Esophagus squamous epithelium (tissue), 5 donors: ENCODE data around the gene HS1BP3. TPM values are rescaled to one million over a fixed set of nuclear protein-coding genes. Genes with fewer than 3 reads are reported as not detected.

Source experiments
- DNase-seq: peaks from one replicate; lab custom pipeline; 2025; lab: John Stamatoyannopoulos, UW
- H3K27ac ChIP-seq, 4 donors: fragments of 200-600 bp; sonication (generic); one replicate each; pipeline ENCODE4 v1.5.1; 2016 to 2019; ENCODE audit warnings: mild to moderate bottlenecking in 1 of 4
- H3K27me3 ChIP-seq, 4 donors: fragments of 200-600 bp; sonication (generic); 1 replicate in 3 of 4; 2 replicates in 1 of 4; pipeline versions ENCODE4 v1.5.1 to v1.6.0; 2017 to 2021; ENCODE audit warnings: antibody characterized with exemption in 1 of 4
- H3K36me3 ChIP-seq, 3 donors: fragments of 200-600 bp; sonication (generic); one replicate each; pipeline ENCODE4 v1.5.1; 2016 to 2019
- H3K4me1 ChIP-seq, 3 donors: fragments of 200-600 bp; sonication (generic); one replicate each; pipeline ENCODE4 v1.5.1; 2017 to 2019
- H3K4me3 ChIP-seq, 4 donors: fragments of 200-600 bp; sonication (generic); 1 replicate in 3 of 4; 2 replicates in 1 of 4; pipeline ENCODE4 v1.5.1; 2016 to 2019; ENCODE audit warnings: mild to moderate bottlenecking in 2 of 4, moderate library complexity in 1 of 4
- H3K9me3 ChIP-seq, 3 donors: fragments of 200-600 bp; sonication (generic); one replicate each; pipeline ENCODE4 v1.5.1; 2016 to 2019
- POLR2A ChIP-seq, 4 donors: fragments of 450-650 bp; IDR thresholded peaks; one replicate each; pipeline ENCODE4 v1.6.1; 2017; ENCODE audit warnings: antibody characterized with exemption in 4 of 4, mild to moderate bottlenecking in 4 of 4, moderate library complexity in 3 of 4
- WGBS, 2 donors: methylation state at CpG; one replicate each; pipeline ENCODE4 v1.1.5; 2018; 5-methylcytosine and 5-hydroxymethylcytosine counted together
- intact Hi-C: fragments of 100-400 bp; cut with DNase I; formaldehyde crosslinking; loops from one replicate; pipeline ENCODE4 v1.15.0; 2022
- total RNA-seq, 4 donors: library from RNA; depleted of rRNA; stranded (reverse); fragments of >200 nt; gene quantifications; one replicate each; pipeline ENCODE4 v1.1.0, GENCODE V29; 2016
- TF ChIP-seq, protein P1 (sequence below), 6 experiments: fragments of 450-650 bp in 4 of 6; fragments of 200-600 bp in 2 of 6; sonication (generic) in 2 of 6; IDR thresholded peaks; one replicate each; pipeline ENCODE4 v1.5.1; 2016 to 2019; ENCODE audit warnings: antibody characterized with exemption in 6 of 6, mild to moderate bottlenecking in 4 of 6, moderate library complexity in 4 of 6
- donor health status: DM: yes; HTN: yes; CAD: no.

Gene HS1BP3, protein sequence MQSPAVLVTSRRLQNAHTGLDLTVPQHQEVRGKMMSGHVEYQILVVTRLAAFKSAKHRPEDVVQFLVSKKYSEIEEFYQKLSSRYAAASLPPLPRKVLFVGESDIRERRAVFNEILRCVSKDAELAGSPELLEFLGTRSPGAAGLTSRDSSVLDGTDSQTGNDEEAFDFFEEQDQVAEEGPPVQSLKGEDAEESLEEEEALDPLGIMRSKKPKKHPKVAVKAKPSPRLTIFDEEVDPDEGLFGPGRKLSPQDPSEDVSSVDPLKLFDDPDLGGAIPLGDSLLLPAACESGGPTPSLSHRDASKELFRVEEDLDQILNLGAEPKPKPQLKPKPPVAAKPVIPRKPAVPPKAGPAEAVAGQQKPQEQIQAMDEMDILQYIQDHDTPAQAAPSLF
- 10 to 100 TPM in 3 of 4 donors, 1 to 10 TPM in 1; 7.9 to 22.1 (median 16.9) TPM for total RNA-seq

DNA sequence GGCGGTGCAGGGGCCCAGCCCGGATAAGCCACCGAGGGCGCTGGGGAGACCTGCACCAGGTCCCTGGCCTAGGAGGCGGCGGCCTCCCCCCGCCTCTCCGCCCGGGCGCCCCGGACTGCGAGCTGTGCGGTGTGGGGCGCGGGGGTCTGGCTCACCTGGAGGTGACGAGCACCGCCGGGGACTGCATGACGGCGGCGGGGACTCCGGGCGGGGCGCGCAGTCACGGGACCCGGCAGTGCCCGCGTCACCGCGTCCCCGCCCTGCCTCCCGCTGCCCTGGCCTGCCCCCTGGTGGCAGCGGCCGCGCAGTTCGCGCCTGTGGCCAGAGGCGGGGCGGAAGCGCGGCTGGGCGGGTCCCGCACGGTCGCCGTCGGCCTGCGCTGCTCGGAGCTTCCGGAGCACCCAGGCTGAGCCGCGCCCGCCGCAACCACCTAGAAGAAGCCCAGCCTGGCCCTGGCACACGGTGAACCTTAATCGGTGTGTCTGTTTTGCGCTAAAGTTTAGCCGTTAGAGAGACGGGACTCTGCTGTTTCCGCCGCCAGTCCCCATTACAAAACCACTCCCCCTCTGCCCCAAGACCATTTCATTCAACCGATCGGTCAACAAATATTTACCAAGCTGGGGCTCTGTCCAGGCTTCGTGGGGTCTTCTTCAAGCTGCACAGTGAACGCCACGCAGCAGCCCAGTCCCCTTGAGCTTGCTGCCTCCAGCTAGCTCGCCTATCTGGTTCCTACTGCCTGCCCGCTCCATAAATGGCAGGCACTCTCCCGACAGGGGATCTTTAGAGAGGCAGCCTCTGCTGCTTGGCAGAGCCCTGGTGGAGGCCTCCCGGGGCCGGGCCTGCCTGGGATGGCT is at the start of gene HS1BP3:
TSS of gene HS1BP3 (minus strand) at position 222 of the 854 bp plus-strand sequence. CDS start at position 187, 35 bp downstream.
- Histone ChIP-seq H3K36me3 (peaks cover 0 to 9% (median 0%) of the 10 kb centered on the region in 3 donors), H3K4me3 (peak within 1 kb of the TSS; percentile 77 to 94 (median 88)), H3K27ac (peak within 1 kb of the TSS; percentile 91 to 98 (median 96)), H3K27me3 (no peaks in the 10 kb centered on the region), H3K4me1 (peaks cover 23 to 43% (median 26%) of the 10 kb centered on the region in 3 donors), H3K9me3 (no peaks in the 10 kb centered on the region)
- WGBS, 2 donors: 2% methylated on average over 12 of the region's 72 CpGs; no CpG with 5 or more reads in 1 of the 2 donors
- intact Hi-C loops: no loop called here
- peak in 3 of 4 donors; percentile 42 to 94 (median 74) for TF ChIP-seq POLR2A (IDR thresholded peaks at IDR 0.05)
- TF ChIP-seq, protein P1, sequence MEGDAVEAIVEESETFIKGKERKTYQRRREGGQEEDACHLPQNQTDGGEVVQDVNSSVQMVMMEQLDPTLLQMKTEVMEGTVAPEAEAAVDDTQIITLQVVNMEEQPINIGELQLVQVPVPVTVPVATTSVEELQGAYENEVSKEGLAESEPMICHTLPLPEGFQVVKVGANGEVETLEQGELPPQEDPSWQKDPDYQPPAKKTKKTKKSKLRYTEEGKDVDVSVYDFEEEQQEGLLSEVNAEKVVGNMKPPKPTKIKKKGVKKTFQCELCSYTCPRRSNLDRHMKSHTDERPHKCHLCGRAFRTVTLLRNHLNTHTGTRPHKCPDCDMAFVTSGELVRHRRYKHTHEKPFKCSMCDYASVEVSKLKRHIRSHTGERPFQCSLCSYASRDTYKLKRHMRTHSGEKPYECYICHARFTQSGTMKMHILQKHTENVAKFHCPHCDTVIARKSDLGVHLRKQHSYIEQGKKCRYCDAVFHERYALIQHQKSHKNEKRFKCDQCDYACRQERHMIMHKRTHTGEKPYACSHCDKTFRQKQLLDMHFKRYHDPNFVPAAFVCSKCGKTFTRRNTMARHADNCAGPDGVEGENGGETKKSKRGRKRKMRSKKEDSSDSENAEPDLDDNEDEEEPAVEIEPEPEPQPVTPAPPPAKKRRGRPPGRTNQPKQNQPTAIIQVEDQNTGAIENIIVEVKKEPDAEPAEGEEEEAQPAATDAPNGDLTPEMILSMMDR (IDR thresholded peaks at IDR 0.05): peak; percentile 72 to 100 (median 99)
- peak; percentile 44 for DNase-seq

DNA sequence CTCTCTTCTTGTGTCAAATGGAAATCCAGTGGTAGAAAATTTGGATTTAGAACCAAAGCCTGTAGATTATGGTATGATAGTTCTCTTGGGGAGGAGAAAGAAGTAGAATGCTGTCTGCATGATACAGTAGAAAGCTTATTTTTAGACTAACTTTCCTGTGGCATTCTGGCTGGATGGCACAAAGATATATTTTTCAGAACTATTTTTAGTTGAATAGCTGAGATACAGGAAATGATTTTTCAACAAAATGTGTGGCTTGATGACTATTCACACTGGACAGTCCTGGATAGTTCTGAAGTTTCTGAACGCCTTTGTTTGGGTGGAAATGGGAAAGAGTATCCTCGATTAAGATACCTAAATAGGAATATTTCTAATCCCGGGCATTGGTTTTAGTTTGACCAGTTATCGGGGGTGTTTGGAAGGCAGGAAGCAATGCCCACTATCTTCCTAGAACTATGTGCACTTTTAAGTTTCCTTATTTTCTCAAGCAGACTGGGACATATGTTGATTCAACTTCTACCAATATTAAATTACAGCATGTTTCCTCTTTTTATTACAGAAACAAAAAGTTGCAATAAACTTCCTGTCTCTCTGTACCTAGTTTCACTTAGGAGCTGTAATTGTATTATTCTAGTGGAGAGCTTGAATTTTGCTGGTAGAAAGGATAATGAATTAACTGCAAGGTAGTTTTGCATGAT is 48.2 kb upstream of the HS1BP3 start:
- DNase-seq: no peak
- H3K4me1 ChIP-seq: no peaks in the 10 kb centered on the region
- H3K27me3 ChIP-seq: no peaks in the 10 kb centered on the region
- no peaks in the 10 kb centered on the region for H3K9me3 ChIP-seq
- intact Hi-C loops: no loop called here
- no peak overlapping the region for H3K4me3 ChIP-seq
- 52 to 71% methylated on average over 4 of the region's 4 CpGs for WGBS, 2 donors
- TF ChIP-seq, protein P1 (IDR thresholded peaks at IDR 0.05): no peak
- no peak for TF ChIP-seq POLR2A (IDR thresholded peaks at IDR 0.05)
- no peak overlapping the region for H3K27ac ChIP-seq
- peaks cover 0 to 45% (median 0%) of the 10 kb centered on the region in 3 donors for H3K36me3 ChIP-seq

DNA sequence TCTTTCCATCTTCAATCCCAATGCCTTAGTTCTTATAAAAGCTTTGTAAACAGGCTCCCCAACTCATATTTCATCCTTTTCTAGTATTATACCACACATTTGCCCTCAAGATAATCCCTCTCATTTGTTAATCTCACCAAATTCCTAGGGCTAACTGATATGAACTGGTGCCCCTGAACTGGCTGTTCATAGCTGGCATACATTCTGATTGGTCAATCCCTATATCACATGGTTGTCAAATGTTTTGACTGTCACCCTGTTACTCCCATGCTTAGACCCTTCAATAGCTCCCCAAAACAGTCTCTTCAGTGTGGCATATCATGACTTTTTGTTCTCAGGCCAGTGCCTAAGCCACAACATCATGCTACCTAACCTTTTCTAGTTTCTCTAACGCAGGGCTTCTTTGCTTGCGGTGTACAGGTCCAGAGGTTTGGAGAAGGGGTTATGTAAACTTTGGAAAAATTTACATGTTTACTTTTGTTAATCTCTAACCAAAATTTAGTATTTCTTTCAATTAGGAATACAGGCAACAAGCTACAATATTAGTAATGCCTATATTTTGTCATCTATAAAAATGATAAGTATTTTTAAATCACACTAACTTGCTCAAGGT is 46.5 kb upstream of the HS1BP3 start:
- intact Hi-C loops: no loop called here
- H3K27ac ChIP-seq: no peak overlapping the region
- 97% methylated on average over 2 of the region's 2 CpGs for WGBS, 2 donors
- no peak overlapping the region for H3K4me3 ChIP-seq
- TF ChIP-seq, protein P1 (IDR thresholded peaks at IDR 0.05): no peak
- TF ChIP-seq POLR2A (IDR thresholded peaks at IDR 0.05): no peak
- DNase-seq: no peak
- H3K27me3 ChIP-seq: no peaks in the 10 kb centered on the region
- H3K4me1 ChIP-seq: no peaks in the 10 kb centered on the region
- H3K36me3 ChIP-seq: peaks cover 0 to 59% (median 0%) of the 10 kb centered on the region in 3 donors
- no peaks in the 10 kb centered on the region for H3K9me3 ChIP-seq

DNA sequence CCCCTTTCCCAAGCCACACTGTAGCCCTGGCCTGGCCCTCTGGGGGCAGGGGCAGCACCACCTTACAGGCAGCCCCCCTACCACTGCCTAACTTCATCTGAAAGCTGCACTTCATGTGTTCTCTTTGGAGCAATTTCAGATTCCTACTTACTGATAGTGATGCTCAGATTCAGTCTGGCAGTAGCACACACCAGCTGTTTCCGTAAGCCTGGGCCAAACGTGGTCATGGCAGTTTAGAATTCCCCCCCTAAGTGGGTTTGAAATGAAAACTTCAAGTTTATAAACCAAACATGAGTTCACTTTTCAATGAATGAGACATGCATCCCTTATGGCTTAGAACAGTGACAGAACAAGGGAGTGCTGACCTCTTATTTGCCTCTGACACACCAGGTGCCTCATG is 45.5 kb upstream of the HS1BP3 start:
- Histone ChIP-seq H3K27ac (no peak overlapping the region), H3K4me3 (no peak overlapping the region), H3K27me3 (no peaks in the 10 kb centered on the region), H3K9me3 (no peaks in the 10 kb centered on the region), H3K36me3 (peaks cover 0 to 61% (median 0%) of the 10 kb centered on the region in 3 donors), H3K4me1 (no peaks in the 10 kb centered on the region)
- whole genome bisulfite sequencing, 2 donors: 78 to 81% methylated on average over 2 of the region's 2 CpGs
- no peak for DNase-seq
- TF ChIP-seq POLR2A (IDR thresholded peaks at IDR 0.05): no peak
- TF ChIP-seq, protein P1 (IDR thresholded peaks at IDR 0.05): no peak
- intact Hi-C loops: no loop called here
